Measurements from ENCODE around the gene DTNA.

- TF ChIP-seq POLR2A (IDR thresholded peaks at IDR 0.05) (no peak), CTCF (IDR thresholded peaks at IDR 0.05) (no peak)
These were observed 130.2 kb downstream of the DTNA start for GRCh38 chr18:34840256-34840826.

Data from gastroesophageal sphincter (tissue), 3 donors.